ENCODE measurements around the gene PTH2.
A peak's percentile ranks its signal among the peaks of the same experiment; 100 is the strongest.

DNA sequence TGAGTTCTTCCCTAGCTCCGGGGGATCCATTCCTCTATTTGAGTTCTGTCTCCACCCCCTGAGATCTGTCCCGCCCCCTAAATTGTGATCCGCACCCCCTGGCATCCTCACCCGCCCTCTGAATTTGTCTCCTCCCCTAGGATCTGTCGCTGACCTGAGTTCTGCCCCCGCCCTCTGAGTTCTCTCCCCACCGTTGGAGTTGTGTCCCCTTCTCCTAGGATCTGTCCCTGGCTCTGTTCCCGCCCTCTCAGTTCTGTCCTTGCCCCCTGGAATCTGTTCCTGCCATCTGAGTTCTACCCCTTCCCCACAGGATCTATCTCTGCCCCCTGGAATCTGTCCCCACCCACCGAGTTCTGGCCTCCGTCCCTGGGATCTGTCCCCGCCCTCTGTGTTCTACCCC, 19.1 kb upstream of the PTH2 start:
- TF ChIP-seq, protein P1, sequence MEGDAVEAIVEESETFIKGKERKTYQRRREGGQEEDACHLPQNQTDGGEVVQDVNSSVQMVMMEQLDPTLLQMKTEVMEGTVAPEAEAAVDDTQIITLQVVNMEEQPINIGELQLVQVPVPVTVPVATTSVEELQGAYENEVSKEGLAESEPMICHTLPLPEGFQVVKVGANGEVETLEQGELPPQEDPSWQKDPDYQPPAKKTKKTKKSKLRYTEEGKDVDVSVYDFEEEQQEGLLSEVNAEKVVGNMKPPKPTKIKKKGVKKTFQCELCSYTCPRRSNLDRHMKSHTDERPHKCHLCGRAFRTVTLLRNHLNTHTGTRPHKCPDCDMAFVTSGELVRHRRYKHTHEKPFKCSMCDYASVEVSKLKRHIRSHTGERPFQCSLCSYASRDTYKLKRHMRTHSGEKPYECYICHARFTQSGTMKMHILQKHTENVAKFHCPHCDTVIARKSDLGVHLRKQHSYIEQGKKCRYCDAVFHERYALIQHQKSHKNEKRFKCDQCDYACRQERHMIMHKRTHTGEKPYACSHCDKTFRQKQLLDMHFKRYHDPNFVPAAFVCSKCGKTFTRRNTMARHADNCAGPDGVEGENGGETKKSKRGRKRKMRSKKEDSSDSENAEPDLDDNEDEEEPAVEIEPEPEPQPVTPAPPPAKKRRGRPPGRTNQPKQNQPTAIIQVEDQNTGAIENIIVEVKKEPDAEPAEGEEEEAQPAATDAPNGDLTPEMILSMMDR (IDR thresholded peaks at IDR 0.05; ENCODE audit: insufficient read depth, low read depth, low read length): no peak
- peak; percentile 28 for TF ChIP-seq EZH2 (IDR thresholded peaks at IDR 0.05; ENCODE audit: insufficient read depth, low read length)
